GM12878 (cell line): ENCODE results near the gene FOXP1.

Experiments
- BMI1 ChIP-seq: fragments of 450-650 bp; IDR thresholded peaks from 2 replicates; pipeline ENCODE4 v1.6.1; 2016; ENCODE audit warnings: mild to moderate bottlenecking, moderate library complexity, borderline replicate concordance
- CBFB ChIP-seq: IDR thresholded peaks from 2 replicates; pipeline ENCODE4 v1.6.1; 2016; ENCODE audit warnings: antibody characterized with exemption, low read depth
- DPF2 ChIP-seq: fragments of 450-650 bp; IDR thresholded peaks from 2 replicates; pipeline ENCODE4 v1.6.1; 2017; ENCODE audit warnings: mild to moderate bottlenecking
- ETV6 ChIP-seq, 2 experiments: fragments of 450-650 bp in 1 of 2; IDR thresholded peaks in 1 of 2; conservative IDR thresholded peaks in 1 of 2; 2 replicates each; pipeline ENCODE4 v1.6.1; 2014; ENCODE audit warnings: antibody characterized with exemption in 1 of 2, borderline replicate concordance in 1 of 2, low read depth in 1 of 2, mild to moderate bottlenecking in 1 of 2, moderate library complexity in 1 of 2
- EZH2 ChIP-seq: IDR thresholded peaks from 2 replicates; pipeline ENCODE4 v1.6.1; 2012; ENCODE audit warnings: low read depth, mild to moderate bottlenecking, control low read depth, inconsistent platforms, low read length, borderline replicate concordance; ENCODE audit not compliant: control insufficient read depth
- GABPA ChIP-seq: IDR thresholded peaks from 2 replicates; pipeline ENCODE4 v1.6.1; 2014; ENCODE audit warnings: antibody characterized with exemption, low read depth, mild to moderate bottlenecking, inconsistent platforms
- IRF4 ChIP-seq: IDR thresholded peaks from 2 replicates; pipeline ENCODE4 v1.6.1; 2011; ENCODE audit warnings: low read depth, low read length
- PAX5 ChIP-seq: IDR thresholded peaks from 2 replicates; pipeline ENCODE4 v1.6.1; 2011; ENCODE audit warnings: low read depth, low read length, borderline replicate concordance
- POLR2AphosphoS5 ChIP-seq: IDR thresholded peaks from 2 replicates; pipeline ENCODE4 v1.6.1; 2011; ENCODE audit warnings: mild to moderate bottlenecking, low read length, inconsistent platforms
- RAD51 ChIP-seq: fragments of 450-650 bp; IDR thresholded peaks from 2 replicates; pipeline ENCODE4 v1.6.1; 2016; ENCODE audit warnings: moderate library complexity, mild to moderate bottlenecking, inconsistent platforms
- TAF1 ChIP-seq: IDR thresholded peaks from 2 replicates; pipeline ENCODE4 v1.6.1; 2011; ENCODE audit warnings: mild to moderate bottlenecking, low read depth, low read length, borderline replicate concordance
- TARDBP ChIP-seq: IDR thresholded peaks from 2 replicates; pipeline ENCODE4 v1.6.1; 2016; ENCODE audit warnings: borderline replicate concordance
- TF ChIP-seq, protein P1 (sequence below): fragments of 450-650 bp; IDR thresholded peaks from 2 replicates; pipeline ENCODE4 v1.6.1; 2017; ENCODE audit warnings: mild to moderate bottlenecking
- TF ChIP-seq, protein P2 (sequence below), 3 experiments: IDR thresholded peaks in 2 of 3; conservative IDR thresholded peaks in 1 of 3; 2 replicates each; pipeline ENCODE4 v1.5.1; 2011; ENCODE audit warnings: low read depth in 3 of 3, low read length in 3 of 3, mild to moderate bottlenecking in 3 of 3, control low read depth in 2 of 3, moderate library complexity in 2 of 3, inconsistent platforms in 1 of 3, mixed read lengths in 1 of 3; ENCODE audit not compliant: control insufficient read depth in 2 of 3, insufficient read depth in 1 of 3; ENCODE audit errors: extremely low read depth in 1 of 3

DNA sequence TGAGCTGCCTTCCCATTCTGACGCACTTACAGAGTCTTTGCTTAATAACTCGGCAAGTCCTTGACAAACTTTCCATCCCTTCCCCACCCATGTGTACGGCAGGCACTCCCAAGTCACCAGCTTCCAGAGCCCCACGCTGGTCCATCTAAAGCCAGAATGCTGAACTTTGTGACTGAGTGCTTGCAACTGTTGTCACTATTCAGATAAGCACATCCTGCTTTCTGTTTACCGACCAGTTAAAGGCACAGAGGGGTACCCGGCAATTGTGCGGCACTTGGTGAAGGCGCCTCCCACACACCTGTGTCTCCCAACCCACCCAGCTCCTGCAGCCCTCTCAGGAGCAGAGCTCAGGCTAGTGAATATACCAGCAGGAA, 430.6 kb downstream of the FOXP1 start:
- TF ChIP-seq CBFB (no peak), BMI1 (no peak), IRF4 (no peak), POLR2AphosphoS5 (no peak), ETV6 (conservative IDR thresholded peaks at IDR 0.05 in 1 of 2, IDR thresholded peaks at IDR 0.05 in 1 of 2; ENCODE audit: borderline replicate concordance in 1 of 2, low read depth in 1 of 2) (no peak), EZH2 (no peak), GABPA (no peak), TAF1 (no peak), DPF2 (no peak), PAX5 (no peak), TARDBP (no peak), RAD51 (no peak)
- TF ChIP-seq, protein P1, sequence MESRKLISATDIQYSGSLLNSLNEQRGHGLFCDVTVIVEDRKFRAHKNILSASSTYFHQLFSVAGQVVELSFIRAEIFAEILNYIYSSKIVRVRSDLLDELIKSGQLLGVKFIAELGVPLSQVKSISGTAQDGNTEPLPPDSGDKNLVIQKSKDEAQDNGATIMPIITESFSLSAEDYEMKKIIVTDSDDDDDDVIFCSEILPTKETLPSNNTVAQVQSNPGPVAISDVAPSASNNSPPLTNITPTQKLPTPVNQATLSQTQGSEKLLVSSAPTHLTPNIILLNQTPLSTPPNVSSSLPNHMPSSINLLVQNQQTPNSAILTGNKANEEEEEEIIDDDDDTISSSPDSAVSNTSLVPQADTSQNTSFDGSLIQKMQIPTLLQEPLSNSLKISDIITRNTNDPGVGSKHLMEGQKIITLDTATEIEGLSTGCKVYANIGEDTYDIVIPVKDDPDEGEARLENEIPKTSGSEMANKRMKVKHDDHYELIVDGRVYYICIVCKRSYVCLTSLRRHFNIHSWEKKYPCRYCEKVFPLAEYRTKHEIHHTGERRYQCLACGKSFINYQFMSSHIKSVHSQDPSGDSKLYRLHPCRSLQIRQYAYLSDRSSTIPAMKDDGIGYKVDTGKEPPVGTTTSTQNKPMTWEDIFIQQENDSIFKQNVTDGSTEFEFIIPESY = no peak
- TF ChIP-seq, protein P2, sequence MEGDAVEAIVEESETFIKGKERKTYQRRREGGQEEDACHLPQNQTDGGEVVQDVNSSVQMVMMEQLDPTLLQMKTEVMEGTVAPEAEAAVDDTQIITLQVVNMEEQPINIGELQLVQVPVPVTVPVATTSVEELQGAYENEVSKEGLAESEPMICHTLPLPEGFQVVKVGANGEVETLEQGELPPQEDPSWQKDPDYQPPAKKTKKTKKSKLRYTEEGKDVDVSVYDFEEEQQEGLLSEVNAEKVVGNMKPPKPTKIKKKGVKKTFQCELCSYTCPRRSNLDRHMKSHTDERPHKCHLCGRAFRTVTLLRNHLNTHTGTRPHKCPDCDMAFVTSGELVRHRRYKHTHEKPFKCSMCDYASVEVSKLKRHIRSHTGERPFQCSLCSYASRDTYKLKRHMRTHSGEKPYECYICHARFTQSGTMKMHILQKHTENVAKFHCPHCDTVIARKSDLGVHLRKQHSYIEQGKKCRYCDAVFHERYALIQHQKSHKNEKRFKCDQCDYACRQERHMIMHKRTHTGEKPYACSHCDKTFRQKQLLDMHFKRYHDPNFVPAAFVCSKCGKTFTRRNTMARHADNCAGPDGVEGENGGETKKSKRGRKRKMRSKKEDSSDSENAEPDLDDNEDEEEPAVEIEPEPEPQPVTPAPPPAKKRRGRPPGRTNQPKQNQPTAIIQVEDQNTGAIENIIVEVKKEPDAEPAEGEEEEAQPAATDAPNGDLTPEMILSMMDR (IDR thresholded peaks at IDR 0.05 in 2 of 3, conservative IDR thresholded peaks at IDR 0.05 in 1 of 3; ENCODE audit: control insufficient read depth in 2 of 3, extremely low read depth in 1 of 3, insufficient read depth in 1 of 3, low read depth in 3 of 3, low read length in 3 of 3) = no peak
